H9 (cell line): ENCODE data around the gene FOXN4. TPM values are rescaled to one million over a fixed set of nuclear protein-coding genes. Genes with fewer than 3 reads are reported as not detected.

Source experiments
- DNase-seq: peaks from one replicate; pipeline ENCODE4 v3.0.0-alpha.2; 2017
- H2AFZ ChIP-seq: one replicate; pipeline ENCODE4 v1.6.1; 2013; ENCODE audit warnings: mild to moderate bottlenecking, low read length, control low read depth, moderate library complexity
- H2AK5ac ChIP-seq: 2 replicates; pipeline ENCODE4 v1.6.1; 2013; ENCODE audit warnings: low read length, control low read depth, mixed read lengths; ENCODE audit not compliant: insufficient read length
- H2BK120ac ChIP-seq: one replicate; pipeline ENCODE4 v1.6.1; 2013; ENCODE audit warnings: low read depth, mild to moderate bottlenecking, low read length, control low read depth, inconsistent platforms; ENCODE audit not compliant: poor library complexity, severe bottlenecking
- H2BK12ac ChIP-seq: 2 replicates; pipeline ENCODE4 v1.6.1; 2013; ENCODE audit warnings: low read length, control low read depth, mixed read lengths, low read depth; ENCODE audit not compliant: insufficient read length
- H2BK15ac ChIP-seq: 2 replicates; pipeline ENCODE4 v1.6.1; 2013; ENCODE audit warnings: low read depth, low read length, control low read depth
- H2BK20ac ChIP-seq: one replicate; pipeline ENCODE4 v1.6.1; 2013; ENCODE audit warnings: low read depth, mild to moderate bottlenecking, low read length, control low read depth, inconsistent platforms; ENCODE audit not compliant: poor library complexity, severe bottlenecking
- H2BK5ac ChIP-seq: 2 replicates; pipeline ENCODE4 v1.6.1; 2013; ENCODE audit warnings: low read length, control low read depth, mixed read lengths; ENCODE audit not compliant: insufficient read length
- H3K14ac ChIP-seq: 2 replicates; pipeline ENCODE4 v1.6.1; 2013; ENCODE audit warnings: low read length, control low read depth; ENCODE audit not compliant: insufficient read depth
- H3K18ac ChIP-seq: 2 replicates; pipeline ENCODE4 v1.6.1; 2013; ENCODE audit warnings: low read depth, mild to moderate bottlenecking, mixed read lengths, low read length, control low read depth; ENCODE audit not compliant: insufficient read length
- H3K23ac ChIP-seq: 2 replicates; pipeline ENCODE4 v1.6.1; 2013; ENCODE audit warnings: low read length, control low read depth, mixed read lengths, low read depth; ENCODE audit not compliant: insufficient read length
- H3K23me2 ChIP-seq: 2 replicates; pipeline ENCODE4 v1.6.1; 2013; ENCODE audit warnings: low read depth, mild to moderate bottlenecking, mixed read lengths, low read length, control low read depth; ENCODE audit not compliant: insufficient read length, poor library complexity, severe bottlenecking
- H3K27ac ChIP-seq: 2 replicates; pipeline ENCODE4 v1.5.1; 2013; ENCODE audit warnings: low read length, control low read depth, mixed read lengths, low read depth; ENCODE audit not compliant: insufficient read length
- H3K27me3 ChIP-seq: 2 replicates; pipeline ENCODE4 v1.6.1; 2013; ENCODE audit warnings: low read length, control low read depth, inconsistent platforms; ENCODE audit not compliant: insufficient read depth
- H3K4ac ChIP-seq: 2 replicates; pipeline ENCODE4 v1.6.1; 2013; ENCODE audit warnings: low read depth, mild to moderate bottlenecking, control low read depth, inconsistent platforms, low read length, moderate library complexity
- H3K4me1 ChIP-seq: 2 replicates; pipeline ENCODE4 v1.6.1; 2013; ENCODE audit warnings: low read length, control low read depth, inconsistent platforms; ENCODE audit not compliant: insufficient read depth
- H3K4me2 ChIP-seq: 2 replicates; pipeline ENCODE4 v1.6.1; 2013; ENCODE audit warnings: low read length, control low read depth, mixed read lengths; ENCODE audit not compliant: insufficient read length, insufficient read depth
- H3K56ac ChIP-seq: 2 replicates; pipeline ENCODE4 v1.6.1; 2013; ENCODE audit warnings: low read depth, mild to moderate bottlenecking, mixed read lengths, low read length, control low read depth; ENCODE audit not compliant: insufficient read length
- H3K79me1 ChIP-seq: 2 replicates; pipeline ENCODE4 v1.6.1; 2013; ENCODE audit warnings: low read depth, mild to moderate bottlenecking, moderate library complexity, low read length, control low read depth, inconsistent platforms; ENCODE audit not compliant: insufficient read depth, poor library complexity, severe bottlenecking
- H3K79me2 ChIP-seq: 2 replicates; pipeline ENCODE4 v1.6.1; 2013; ENCODE audit warnings: low read length, control low read depth, inconsistent platforms; ENCODE audit not compliant: insufficient read depth
- H3K9ac ChIP-seq: 2 replicates; pipeline ENCODE4 v1.6.1; 2013; ENCODE audit warnings: low read length, control low read depth, mixed read lengths; ENCODE audit not compliant: insufficient read length; ENCODE audit errors: extremely low read depth
- H3K9me3 ChIP-seq: one replicate; pipeline ENCODE4 v1.6.1; 2013; ENCODE audit warnings: low read depth, low read length, inconsistent platforms; ENCODE audit not compliant: control insufficient read depth
- H3T11ph ChIP-seq: one replicate; pipeline ENCODE4 v1.6.1; 2013; ENCODE audit warnings: mild to moderate bottlenecking, low read length, control low read depth, inconsistent platforms
- H4K20me1 ChIP-seq: one replicate; pipeline ENCODE4 v1.6.1; 2013; ENCODE audit not compliant: control insufficient read depth, insufficient read length, insufficient read depth
- H4K5ac ChIP-seq: 2 replicates; pipeline ENCODE4 v1.6.1; 2013; ENCODE audit warnings: low read depth, mild to moderate bottlenecking, mixed read lengths, low read length, control low read depth; ENCODE audit not compliant: insufficient read length
- H4K8ac ChIP-seq: replicated peaks from 2 replicates; pipeline ENCODE4 v1.6.1; 2013; ENCODE audit warnings: low read length, control low read depth, mixed read lengths, low read depth; ENCODE audit not compliant: insufficient read length
- H4K91ac ChIP-seq: 2 replicates; pipeline ENCODE4 v1.6.1; 2013; ENCODE audit warnings: low read depth, mild to moderate bottlenecking, moderate library complexity, mixed read lengths, low read length, control low read depth; ENCODE audit not compliant: insufficient read length
- H3K27ac Mint-ChIP-seq, 3 experiments: 2 replicates in 2 of 3; 3 replicates in 1 of 3; pipeline ENCODE4 v1.8.0; 2020 to 2021; ENCODE audit warnings: mixed read lengths in 3 of 3, mild to moderate bottlenecking in 1 of 3, moderate library complexity in 1 of 3
- H3K27me3 Mint-ChIP-seq: 2 replicates; pipeline ENCODE4 v1.8.0; 2021; ENCODE audit warnings: low read depth, mild to moderate bottlenecking, moderate library complexity, mixed read lengths
- H3K36me3 Mint-ChIP-seq, 3 experiments: 2 replicates in 2 of 3; 3 replicates in 1 of 3; pipeline ENCODE4 v1.8.0; 2020 to 2021; ENCODE audit warnings: low read depth in 3 of 3, mixed read lengths in 3 of 3; ENCODE audit not compliant: insufficient read depth in 1 of 3
- H3K4me1 Mint-ChIP-seq, 2 experiments: 2 replicates each; pipeline ENCODE4 v1.8.0; 2020; ENCODE audit warnings: mixed read lengths in 2 of 2
- H3K4me3 Mint-ChIP-seq, 2 experiments: 2 replicates in 1 of 2; 3 replicates in 1 of 2; pipeline ENCODE4 v1.8.0; 2020 to 2021; ENCODE audit warnings: mild to moderate bottlenecking in 2 of 2, mixed read lengths in 2 of 2, moderate library complexity in 1 of 2
- H3K9me3 Mint-ChIP-seq, 2 experiments: 2 replicates in 1 of 2; 3 replicates in 1 of 2; pipeline ENCODE4 v1.8.0; 2020; ENCODE audit warnings: mild to moderate bottlenecking in 2 of 2, mixed read lengths in 2 of 2, moderate library complexity in 1 of 2
- WGBS: extraction: QIAGEN DNeasy Blood & Tissue Kit; methylation state at CpG from one replicate; pipeline ENCODE4 v1.1.7; 2013; ENCODE audit warnings: missing lambda C conversion rate, low lambda C conversion rate, mixed read lengths; ENCODE audit not compliant: insufficient read length; ENCODE audit errors: extremely low coverage; 5-methylcytosine and 5-hydroxymethylcytosine counted together
- total RNA-seq: library from RNA; stranded (reverse); gene quantifications from 2 replicates; pipeline ENCODE4 v1.2.1, GENCODE V29; 2021
- TF ChIP-seq, protein P1 (sequence below): fragments of 200-600 bp; sonication (generic); conservative IDR thresholded peaks from 3 replicates; pipeline ENCODE4 v1.8.0; 2021; ENCODE audit warnings: antibody characterized with exemption, mild to moderate bottlenecking

FOXN4 gene
- total RNA-seq, 1 experiment from 2014 or later = 0.39 TPM

DNA sequence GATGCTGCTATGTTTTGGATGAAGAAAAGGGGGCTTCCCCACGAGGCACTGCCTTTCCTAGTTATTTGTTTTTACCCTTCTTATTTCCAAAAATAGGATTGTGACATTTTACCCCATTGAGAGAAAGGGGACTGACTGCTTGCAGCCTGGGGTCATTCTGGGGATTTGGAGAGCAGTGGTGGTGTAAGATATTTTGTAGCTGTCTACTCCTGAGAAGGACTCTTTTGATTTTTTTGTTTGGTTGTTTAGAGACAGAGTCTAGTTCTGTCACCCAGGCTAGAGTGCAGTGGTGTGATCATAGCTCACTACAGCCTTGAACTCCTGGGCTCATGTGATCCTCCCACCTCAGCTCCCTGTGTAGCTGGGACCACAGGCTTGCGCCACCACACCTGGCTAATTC lies 78.9 kb downstream of the FOXN4 start:
- no peak overlapping the region for H2BK120ac ChIP-seq
- no peak overlapping the region for H3T11ph ChIP-seq
- Mint-ChIP-seq H3K27ac (peak overlapping the region in 2 of 3 experiments; percentile 82; a peak in 4 of 7 replicates), H3K4me1 (no peaks in the 10 kb centered on the region; a peak in 1 of 4 replicates), H3K36me3 (peaks cover 4 to 22% (median 11%) of the 10 kb centered on the region in 3 experiments; a peak in 5 of 7 replicates), H3K4me3 (no peak overlapping the region), H3K27me3 (no peaks in the 10 kb centered on the region), H3K9me3 (no peaks in the 10 kb centered on the region)
- H3K79me2 ChIP-seq = no peaks in the 10 kb centered on the region
- H4K91ac ChIP-seq = no peak overlapping the region
- H2AK5ac ChIP-seq = no peak overlapping the region
- H3K56ac ChIP-seq = no peak overlapping the region
- no peak overlapping the region for H2BK20ac ChIP-seq
- no peak overlapping the region for H3K4me2 ChIP-seq
- H4K20me1 ChIP-seq = no peaks in the 10 kb centered on the region
- H3K23me2 ChIP-seq = no peaks in the 10 kb centered on the region
- H3K23ac ChIP-seq = no peak overlapping the region
- DNase-seq = no peak
- TF ChIP-seq, protein P1, sequence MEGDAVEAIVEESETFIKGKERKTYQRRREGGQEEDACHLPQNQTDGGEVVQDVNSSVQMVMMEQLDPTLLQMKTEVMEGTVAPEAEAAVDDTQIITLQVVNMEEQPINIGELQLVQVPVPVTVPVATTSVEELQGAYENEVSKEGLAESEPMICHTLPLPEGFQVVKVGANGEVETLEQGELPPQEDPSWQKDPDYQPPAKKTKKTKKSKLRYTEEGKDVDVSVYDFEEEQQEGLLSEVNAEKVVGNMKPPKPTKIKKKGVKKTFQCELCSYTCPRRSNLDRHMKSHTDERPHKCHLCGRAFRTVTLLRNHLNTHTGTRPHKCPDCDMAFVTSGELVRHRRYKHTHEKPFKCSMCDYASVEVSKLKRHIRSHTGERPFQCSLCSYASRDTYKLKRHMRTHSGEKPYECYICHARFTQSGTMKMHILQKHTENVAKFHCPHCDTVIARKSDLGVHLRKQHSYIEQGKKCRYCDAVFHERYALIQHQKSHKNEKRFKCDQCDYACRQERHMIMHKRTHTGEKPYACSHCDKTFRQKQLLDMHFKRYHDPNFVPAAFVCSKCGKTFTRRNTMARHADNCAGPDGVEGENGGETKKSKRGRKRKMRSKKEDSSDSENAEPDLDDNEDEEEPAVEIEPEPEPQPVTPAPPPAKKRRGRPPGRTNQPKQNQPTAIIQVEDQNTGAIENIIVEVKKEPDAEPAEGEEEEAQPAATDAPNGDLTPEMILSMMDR = no peak
- no peak overlapping the region for H2BK15ac ChIP-seq
- H4K8ac ChIP-seq = no peak overlapping the region
- H3K4me1 ChIP-seq = no peaks in the 10 kb centered on the region
- H3K27ac ChIP-seq = no peak overlapping the region
- no CpG with 5 or more reads among the region's 2 CpGs for WGBS
- H4K5ac ChIP-seq = no peak overlapping the region
- no peaks in the 10 kb centered on the region for H3K9me3 ChIP-seq
- H2BK12ac ChIP-seq = no peak overlapping the region
- H3K4ac ChIP-seq = no peak overlapping the region
- no peaks in the 10 kb centered on the region for H3K79me1 ChIP-seq
- H3K9ac ChIP-seq = no peak overlapping the region
- H3K14ac ChIP-seq = no peak overlapping the region
- no peak overlapping the region for H2AFZ ChIP-seq
- H3K27me3 ChIP-seq = no peaks in the 10 kb centered on the region
- H3K18ac ChIP-seq = no peak overlapping the region
- no peak overlapping the region for H2BK5ac ChIP-seq
